HG02973 (cell line): Measurements from ENCODE around the gene UTP11.

ENCODE experiments used
- ATAC-seq: cut with Tn5 transposase; IDR thresholded peaks from one replicate; pipeline ENCODE4 v1.9.1; 2021; ENCODE audit warnings: moderate library complexity; ENCODE audit not compliant: unreplicated experiment

Gene UTP11

DNA sequence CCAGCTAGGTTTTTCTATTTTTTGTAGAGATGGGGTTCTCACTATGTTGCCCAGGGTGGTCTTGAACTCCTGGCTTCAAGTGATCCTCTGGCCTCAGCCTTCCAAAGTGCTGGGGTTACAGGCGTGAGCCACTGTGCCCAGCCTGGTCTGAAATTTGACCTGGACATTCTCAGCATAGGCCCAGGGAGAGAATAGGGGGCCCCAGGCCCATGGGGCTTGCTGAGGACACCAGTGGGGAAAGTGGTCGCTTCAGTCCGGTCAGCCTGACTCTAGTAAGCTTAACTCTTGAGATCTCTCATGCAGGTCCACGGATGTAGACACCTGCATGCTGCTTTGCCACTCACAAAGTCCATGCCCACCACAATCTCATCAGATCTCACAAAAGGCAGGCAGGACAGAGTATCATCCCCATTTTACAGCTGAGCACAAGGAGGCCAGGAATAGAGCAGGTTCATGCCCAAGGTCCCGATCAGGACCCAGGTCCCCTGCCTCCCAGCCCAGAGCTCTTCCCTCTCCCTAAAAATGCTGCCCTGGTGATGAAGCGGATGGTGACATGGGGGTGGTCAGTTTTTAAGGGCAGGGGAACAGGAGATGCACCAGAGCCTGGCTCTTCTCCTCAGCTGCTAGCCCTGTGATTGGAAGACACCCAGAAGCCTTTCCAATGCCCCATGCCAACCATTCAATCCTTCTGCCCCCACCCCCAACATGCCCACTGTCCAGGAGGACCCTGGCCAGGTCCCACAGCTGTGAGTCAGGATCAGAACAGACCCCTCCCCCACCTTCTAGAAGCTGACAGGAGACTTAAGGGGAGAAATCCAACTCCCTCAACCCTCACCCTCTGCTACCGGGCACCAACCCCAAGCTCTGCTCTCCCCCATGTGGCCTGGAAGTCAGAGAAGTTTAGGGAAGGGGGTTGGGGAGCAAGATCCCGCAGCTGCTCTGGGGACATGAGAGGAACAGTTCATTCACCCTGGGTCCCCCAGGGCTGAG is 9.0 kb upstream of the UTP11 start:
- no peak for ATAC-seq

DNA sequence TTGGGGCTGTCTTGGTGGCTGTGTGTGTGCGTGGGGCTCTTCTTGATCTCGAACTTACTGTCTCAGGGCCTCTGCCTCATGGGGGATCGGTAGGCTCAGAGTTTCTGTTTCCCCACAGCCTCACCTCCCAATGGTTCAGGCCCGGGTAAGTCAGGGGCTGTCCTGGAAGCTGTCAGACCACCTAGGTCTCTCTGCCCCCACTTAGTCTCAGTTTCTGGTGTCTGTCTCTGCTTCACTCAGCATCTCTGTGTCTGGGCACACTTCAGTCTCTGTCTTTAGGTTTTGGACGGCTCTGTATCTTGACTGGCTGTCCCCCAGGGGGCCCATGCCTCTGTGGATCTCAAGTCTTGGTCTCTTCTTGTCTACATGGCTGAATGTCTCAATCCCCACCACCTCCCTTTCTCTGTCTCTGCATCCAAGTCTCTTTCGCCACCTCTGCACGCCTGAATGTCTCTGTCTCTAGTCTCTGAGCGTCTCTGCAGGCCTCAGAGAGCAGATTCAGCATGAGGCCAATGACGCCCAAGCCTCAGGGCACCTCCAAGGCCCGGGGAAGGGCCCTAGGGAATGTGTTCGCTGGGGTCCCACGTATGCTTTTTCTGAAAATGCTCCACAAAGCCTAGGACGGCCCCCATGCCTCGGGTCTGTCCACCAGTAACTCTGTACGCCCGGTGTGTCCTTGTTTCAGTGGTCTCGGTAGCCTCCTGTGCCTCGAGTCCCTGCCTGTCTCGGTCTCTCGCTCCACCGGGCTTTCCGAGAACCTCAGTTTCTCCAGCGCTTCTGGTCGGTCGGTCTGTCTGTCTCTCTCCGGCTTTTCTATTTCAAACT is 8.0 kb upstream of the UTP11 start:
- ATAC-seq: no peak

DNA sequence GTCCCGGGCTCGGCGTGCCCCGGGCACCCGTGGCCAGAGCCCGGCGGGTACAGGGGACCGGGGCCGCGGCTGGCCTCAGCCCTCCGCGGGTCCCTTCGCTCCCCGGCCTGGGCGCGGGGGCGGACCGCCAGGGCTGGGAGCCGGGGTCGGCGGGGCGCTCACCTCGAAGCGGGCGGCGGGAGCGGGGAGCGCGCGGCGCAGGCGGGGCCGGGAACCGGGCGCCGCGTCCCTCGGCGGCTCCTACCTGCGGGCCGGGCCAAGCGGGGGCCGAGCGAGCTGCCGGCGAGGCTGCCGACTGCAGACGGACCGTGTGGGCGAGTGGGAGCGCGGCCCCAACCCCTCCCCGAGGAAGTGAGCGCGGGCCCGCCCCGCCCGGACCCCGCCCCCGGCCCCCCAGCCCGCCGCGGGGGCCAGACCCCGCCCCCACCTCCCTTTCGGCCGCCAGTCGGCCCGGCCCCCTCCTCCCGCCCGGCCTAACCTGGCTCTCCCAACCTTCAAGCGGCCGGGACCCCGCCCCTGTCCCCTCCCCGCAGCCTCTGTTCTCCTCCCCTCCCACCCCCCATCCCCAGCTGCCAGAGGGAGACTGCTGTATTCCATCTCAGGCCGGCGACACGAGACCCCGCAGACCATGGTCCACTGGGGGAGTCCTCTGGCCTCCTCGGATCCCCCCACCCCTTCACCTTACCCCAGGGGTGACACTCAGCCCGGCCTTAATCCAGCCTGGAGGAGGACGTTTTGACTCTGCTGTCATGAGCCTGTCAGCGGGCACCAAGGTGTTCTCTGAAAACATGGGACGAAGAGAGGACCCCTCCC is 7.1 kb upstream of the UTP11 start, which contains the start of gene FHL3:
TSS of gene FHL3 (minus strand) at position 320 of the 813 bp plus-strand sequence. CDS start 6,102 bp downstream, outside the sequence.
- ATAC-seq: no peak

DNA sequence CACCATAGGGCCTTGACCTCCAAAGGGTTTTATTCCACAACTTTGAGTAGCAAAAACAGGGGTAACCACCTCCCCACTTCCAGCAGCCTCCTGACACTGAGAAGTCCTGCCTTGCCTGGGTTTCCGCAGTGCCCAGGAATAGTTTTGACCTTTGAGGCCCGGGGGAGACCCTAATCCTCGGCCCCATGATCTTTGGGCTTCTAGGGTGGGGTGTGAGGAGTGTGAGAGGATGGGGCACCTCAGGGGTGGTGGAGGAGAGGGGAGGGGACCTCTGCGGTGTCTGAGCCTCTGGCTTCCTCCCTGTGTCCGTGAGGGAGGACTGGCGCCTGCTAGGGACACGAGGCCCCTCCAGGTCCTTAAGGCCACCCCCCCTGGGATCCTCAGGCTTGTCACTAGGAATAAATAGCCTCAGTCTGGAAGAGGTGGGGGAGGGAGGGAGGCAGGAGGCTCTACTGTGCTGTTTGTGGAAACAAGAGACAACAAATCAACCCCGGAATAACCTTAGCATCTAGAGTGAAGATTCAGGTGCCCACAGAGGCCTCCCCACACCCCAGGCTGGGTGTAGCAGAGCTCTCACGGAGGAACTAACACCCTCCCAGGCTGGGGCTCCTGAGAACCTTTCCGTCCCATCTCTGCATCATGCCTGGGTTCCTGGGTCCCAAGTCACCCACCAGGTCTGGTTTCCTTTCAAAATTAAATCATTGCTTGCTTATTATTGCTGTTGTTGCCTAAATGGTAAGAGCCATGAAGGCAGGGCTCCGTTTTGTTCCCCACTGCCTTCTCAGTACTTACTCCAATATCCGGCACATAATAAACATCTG is 6.3 kb upstream of the UTP11 start:
- ATAC-seq: no peak

DNA sequence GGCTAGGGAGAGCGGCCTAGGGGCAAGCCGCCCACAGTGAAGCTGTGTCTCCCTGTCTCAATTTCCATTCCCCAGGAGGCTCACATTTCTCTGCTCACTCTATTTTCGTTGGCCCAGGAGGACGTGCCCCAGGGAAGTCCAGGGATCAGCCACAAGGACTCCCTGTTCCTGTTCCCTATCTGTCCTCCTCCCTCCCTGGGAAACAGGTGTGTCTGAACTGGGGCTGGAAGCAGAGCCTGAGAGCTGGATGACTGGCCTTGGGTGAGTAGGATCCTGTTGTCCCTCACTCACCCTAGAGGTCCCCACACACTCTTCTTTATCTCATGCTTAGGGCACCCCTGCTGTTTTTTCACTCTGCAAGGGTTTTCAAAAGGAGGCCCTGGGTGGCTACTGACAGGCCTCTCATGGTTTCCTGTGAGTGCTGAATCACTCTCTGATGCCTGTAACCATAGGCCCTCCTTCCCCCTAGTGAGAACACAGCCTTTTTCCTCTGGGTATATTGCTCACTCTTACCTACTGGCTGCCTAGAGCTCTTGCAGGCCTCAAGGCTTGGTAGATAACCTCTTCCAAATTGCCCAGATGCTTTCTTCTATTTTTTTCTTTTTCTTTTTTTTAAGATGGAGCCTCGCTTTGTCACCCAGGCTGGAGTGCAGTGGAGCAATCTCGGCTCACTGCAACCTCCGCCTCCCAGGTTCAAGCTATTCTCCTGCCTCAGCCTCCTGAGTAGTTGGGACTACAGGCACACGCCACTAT is 3.3 kb upstream of the UTP11 start:
- no peak for ATAC-seq

DNA sequence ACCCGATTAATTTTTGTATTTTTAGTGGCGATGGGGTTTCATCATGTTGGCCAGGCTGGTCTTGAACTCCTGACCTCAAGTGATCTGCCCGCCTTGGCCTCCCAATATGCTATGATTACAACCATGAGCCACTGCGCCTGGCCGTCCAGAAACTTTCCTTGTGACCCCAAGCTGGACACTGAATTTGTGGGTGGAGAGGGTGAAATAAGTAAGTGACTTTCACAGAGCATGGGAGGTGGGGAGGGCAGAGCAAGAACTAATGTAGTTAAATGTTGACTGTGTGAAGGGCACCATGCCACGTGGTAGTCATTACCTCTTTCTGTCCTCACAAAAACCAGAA is 2.7 kb upstream of the UTP11 start:
- no peak for ATAC-seq

DNA sequence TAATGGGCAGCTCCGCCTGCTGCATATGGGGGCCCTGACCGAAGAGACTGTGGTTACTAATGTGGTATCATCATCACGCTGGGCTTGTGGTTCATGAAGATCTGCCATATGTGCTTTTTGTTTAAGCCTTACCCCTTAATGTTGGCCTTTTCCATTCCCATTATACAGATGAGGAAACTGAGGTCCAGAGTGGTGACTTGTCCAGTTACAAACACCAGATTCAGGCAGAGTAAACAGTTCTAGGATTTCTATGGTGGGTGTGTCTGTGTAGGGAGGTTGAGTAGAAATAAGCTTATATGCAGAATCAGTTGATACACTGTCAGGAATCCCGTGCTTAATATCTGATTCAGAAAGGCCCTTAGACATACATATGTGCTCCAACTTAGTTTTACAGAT is 691 bp downstream of the UTP11 start:
- no peak for ATAC-seq

DNA sequence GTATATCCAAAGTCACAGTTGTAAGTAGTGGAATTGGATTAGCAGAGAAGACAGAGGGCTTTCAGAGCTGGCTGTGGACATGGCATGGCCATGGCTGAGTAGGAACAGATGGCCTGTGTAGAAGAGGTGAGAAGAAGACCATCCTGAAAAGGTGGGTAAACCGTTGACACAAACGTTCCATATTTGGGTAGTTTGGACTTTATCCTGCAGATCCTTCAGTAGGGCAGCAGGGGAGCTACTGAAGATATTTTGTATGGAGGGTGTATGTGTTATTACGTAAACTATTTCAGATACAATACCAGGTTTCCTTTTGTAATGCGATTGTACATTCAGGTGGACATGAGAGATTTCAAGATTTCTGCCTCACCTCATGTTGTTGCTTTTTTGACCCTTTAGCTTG is 1.6 kb downstream of the UTP11 start:
- ATAC-seq: no peak

DNA sequence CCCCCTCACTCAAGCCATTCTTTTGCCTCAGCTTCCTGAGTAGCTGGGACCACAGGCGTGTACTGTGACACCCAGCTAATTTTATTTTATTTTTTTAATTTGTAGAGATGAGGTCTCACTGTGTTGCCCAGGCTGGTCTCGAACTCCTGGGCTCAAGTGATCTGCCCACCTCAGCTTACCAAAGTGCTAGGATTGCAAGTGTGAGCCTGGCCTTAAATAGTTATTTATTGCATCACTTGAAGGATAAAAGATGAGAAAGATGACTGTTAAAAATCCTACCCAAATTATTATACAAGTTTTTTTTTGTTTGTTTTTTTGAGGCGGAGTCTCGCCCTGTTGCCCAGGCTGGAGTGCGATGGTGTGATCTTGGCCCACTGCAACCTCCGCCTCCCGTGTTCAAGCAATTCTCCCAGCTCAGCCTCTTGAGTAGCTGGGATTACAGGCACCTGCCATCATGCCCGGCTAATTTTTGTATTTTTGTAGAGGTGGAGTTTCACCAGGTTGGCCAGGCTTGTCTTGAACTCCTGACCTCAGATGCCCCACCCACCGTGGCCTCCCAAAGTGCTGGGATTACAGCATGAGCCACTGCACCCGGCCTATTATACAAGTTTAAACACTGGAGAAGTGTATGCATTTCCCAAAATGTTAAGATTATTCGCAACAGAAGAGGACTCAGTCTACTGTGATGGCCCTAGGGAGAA is 2.3 kb downstream of the UTP11 start:
- ATAC-seq: no peak

DNA sequence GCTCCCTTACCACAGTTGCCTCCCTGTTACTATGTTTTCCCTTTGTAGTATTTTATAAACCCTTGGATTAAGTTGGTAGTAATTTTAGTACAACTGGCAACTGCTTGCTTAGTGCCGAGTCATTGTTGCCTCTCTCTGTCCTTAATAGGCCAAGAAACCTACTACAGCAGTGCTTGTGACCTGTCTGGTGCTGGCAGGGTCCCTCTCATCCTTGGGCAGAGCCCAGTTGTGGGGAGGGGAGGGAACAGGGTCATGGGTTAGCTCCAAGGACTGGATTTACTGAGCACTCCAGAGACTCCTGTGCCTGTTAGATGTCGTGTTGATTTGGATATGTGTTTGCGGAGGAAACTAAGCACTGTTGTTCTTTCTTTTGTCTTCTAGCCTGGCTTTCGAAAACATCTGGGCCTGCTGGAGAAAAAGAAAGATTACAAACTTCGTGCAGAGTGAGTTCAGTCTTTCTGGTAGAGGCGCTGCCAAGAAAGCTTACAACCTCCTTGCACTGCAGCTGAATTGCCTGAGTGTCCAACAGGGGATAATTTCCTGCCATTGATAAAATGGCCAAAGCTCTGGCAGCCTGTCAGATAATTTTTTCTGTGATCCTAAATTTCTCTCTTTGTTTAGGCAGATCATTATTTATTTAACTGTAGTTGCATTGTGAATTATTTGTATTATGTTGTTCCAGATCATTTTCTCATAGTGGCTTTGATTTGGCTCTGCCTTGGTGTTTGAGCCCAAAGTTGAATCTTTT is 3.6 kb downstream of the UTP11 start:
- ATAC-seq: no peak

DNA sequence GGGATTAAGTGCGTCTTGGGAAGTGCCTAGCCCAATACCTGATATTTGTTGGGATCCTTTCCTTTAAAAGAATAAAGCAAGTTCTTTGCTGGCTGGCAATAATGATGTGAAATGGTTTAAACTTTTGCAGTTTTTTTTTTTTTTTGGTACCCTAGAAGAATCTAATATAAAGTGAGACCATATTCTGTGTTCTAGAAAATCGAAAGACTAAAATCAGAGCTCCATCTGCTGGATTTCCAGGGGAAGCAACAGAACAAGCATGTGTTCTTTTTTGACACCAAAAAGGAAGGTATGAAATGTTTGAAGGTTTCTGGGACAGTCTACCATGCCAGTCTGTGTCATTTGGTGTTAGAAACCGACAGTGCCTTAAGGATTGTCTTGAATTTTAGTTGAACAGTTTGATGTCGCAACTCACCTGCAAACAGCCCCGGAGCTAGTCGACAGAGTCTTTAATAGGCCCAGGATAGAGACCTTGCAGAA is 6.4 kb downstream of the UTP11 start:
- ATAC-seq: no peak

DNA sequence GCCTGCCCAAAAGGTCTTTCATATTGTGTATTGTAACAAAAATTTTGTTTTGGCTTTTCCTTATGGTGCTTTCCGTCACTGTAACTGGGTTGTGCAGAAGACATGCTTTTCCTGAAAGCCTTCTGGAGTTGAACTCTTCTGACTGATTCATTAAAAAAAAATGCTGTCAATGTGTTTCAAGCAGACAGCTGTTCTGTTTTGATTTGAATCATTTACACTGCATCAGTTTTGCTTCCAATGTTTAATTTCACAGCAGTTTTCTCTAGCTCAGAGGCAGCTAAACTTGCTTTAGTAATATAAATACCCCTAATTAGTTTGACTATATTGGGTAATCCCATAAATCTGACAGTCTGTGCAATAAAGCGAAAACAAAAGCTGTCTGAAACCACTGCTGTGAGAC is 7.9 kb downstream of the UTP11 start:
- no peak for ATAC-seq

DNA sequence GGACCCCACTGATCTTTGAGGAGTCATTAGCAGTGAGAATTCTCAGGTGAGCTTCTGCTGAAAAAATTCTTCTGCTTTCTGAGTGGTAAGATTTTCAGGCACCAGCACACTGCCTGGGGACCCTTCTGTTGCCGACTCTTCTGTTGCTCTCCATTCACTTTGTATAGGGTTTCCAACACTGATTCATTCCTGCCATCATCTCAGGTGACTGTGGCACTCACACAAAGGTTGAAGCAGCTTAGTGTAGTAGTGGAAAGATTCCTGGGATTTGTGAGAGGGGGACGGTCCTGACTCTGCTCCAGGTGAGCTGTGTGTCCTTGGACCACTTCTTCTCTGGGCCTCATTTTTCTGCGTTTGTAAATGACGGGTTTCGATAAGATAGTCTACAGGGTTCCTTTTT is 9.4 kb downstream of the UTP11 start:
- ATAC-seq: no peak

DNA sequence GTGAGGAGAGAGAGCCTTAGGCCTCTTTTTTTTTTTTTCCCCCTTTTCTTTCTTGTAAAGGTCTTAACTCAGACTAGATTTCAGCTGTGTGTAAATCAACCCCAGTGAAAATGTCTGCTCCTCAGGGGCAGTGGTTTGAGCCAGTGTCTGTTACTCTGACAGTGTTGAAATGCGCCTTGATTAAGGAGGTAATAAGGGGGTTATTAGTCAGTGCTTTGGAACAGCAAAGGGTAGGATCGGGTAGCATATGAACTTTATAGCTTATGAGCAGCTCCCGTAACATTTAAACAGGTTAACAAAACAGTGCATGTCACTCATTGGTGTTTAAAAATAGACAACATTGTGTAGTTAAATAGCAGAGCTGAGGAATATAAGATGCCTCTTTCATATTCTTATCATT is 10.3 kb downstream of the UTP11 start:
- no peak for ATAC-seq

DNA sequence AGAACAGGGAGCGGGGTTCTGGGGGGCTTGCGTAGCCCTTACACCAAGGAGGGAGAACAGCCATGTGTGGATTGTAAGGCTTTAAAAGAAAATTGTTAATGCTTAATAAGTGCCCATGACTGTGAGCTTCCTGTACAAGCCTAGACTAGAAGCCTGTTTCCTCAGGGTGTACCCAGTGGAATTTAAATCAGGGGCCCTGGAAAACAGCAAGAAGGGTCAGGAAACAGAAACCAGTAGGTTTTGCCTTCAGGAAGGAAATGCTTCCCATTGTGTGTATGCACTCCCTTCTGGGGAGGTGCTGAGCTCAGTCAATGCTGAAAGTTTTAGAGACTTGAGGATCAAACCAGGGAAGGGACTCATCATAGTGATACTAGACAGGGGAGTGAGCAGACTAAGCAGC is 12.7 kb downstream of the UTP11 start:
- ATAC-seq: no peak

DNA sequence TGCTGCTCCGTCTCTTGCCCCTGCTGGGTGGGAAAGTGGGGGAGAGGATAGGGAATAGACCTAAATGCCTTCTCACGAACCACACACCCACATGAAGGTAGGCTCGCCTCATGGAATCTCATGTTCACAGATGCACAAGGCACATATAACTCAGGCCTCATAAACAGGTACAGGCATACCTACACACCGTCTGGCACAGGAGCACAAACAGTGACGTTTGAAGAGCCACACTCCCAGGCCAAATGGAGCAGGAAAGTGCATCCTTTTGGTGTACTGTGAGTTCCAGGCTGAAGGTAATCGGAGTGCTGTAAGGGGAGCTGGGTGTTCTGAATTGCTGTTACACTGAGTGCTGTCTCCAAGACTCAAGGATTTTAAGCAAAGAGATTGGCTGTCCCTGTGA is 13.1 kb downstream of the UTP11 start:
- no peak for ATAC-seq

DNA sequence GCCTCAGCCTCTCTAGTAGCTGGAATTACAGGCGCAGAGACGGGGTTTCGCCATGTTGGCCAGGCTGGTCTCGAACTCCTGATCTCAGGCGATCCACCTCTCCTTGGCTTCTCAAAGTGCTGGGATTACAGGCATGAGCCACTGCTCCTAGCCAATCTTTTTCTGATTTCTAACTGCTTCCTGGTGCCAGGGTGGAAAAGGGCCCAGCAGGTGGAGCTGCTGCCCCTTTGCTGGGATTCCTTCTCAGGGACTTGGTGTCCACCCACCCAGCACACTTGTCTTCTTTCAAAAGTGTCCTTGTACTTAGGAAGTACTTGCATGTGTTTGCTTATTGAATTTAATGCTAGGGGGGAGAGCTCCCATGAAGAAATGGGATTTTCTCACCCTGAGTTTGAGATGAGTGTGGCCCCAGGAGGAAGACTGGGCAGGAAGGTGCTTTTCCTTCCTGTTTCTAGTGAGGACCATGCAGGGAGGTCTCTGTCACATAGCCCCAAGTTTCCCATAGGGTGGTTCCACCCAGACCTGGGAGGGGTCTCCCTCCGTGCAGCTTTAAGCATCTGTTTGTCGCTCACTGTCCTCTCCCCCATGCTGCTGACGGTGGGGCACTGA is 14.2 kb downstream of the UTP11 start:
- ATAC-seq: no peak
